ENCODE data around the gene SF3B2.

Gene SF3B2

GRCh38 chr11:66067640-66068039 lies 15.5 kb downstream of the SF3B2 start:
- H3K4me1 ChIP-seq (ENCODE audit: control insufficient read depth, insufficient read depth, low read length): no peaks in the 10 kb centered on the region
- H3K36me3 ChIP-seq (ENCODE audit: control insufficient read depth, insufficient read depth, low read length): peaks cover 27% of the 10 kb centered on the region; the same call in 1 of the 2 replicates
- no peaks in the 10 kb centered on the region for H3K9me3 ChIP-seq (ENCODE audit: control insufficient read depth, insufficient read depth, low read length)
- no peaks in the 10 kb centered on the region for H3K27me3 ChIP-seq (ENCODE audit: control insufficient read depth, insufficient read depth, low read length)
- H3K4me3 ChIP-seq (ENCODE audit: low read length): no peak overlapping the region
- no peak for DNase-seq (ENCODE audit: low read depth, low spot score)
- H3K27ac ChIP-seq (ENCODE audit: low read length): no peak overlapping the region
- WGBS (ENCODE audit: insufficient coverage, insufficient read length): no CpG with 5 or more reads among the region's 4 CpGs

- Histone ChIP-seq H3K27me3 (ENCODE audit: control insufficient read depth, insufficient read depth, low read length) (no peaks in the 10 kb centered on the region), H3K27ac (ENCODE audit: low read length) (no peak overlapping the region), H3K9me3 (ENCODE audit: control insufficient read depth, insufficient read depth, low read length) (no peaks in the 10 kb centered on the region), H3K36me3 (ENCODE audit: control insufficient read depth, insufficient read depth, low read length) (peaks cover 22% of the 10 kb centered on the region; the same call in 1 of the 2 replicates), H3K4me3 (ENCODE audit: low read length) (no peak overlapping the region), H3K4me1 (ENCODE audit: control insufficient read depth, insufficient read depth, low read length) (no peaks in the 10 kb centered on the region)
- DNase-seq (ENCODE audit: low read depth, low spot score): peak; percentile 67
- no CpG with 5 or more reads among the region's 17 CpGs for WGBS (ENCODE audit: insufficient coverage, insufficient read length)
Measured at GRCh38 chr11:66068154-66068821, 16.1 kb downstream of the SF3B2 start.

- Histone ChIP-seq H3K4me1 (ENCODE audit: control insufficient read depth, insufficient read depth, low read length) (no peaks in the 10 kb centered on the region), H3K36me3 (ENCODE audit: control insufficient read depth, insufficient read depth, low read length) (peaks cover 15% of the 10 kb centered on the region; the same call in 1 of the 2 replicates), H3K9me3 (ENCODE audit: control insufficient read depth, insufficient read depth, low read length) (no peaks in the 10 kb centered on the region), H3K27me3 (ENCODE audit: control insufficient read depth, insufficient read depth, low read length) (no peaks in the 10 kb centered on the region), H3K4me3 (ENCODE audit: low read length) (no peak overlapping the region; the same call in 1 of the 2 replicates), H3K27ac (ENCODE audit: low read length) (no peak overlapping the region)
- DNase-seq (ENCODE audit: low read depth, low spot score): no peak
- no CpG with 5 or more reads among the region's 14 CpGs for WGBS (ENCODE audit: insufficient coverage, insufficient read length)
Measured at GRCh38 chr11:66068923-66069714, 17.0 kb downstream of the SF3B2 start.

GRCh38 chr11:66069715-66070603 lies 17.8 kb downstream of the SF3B2 start, which contains the start of gene PACS1:
Gene PACS1, plus strand, starts transcription at chr11:66070272. Its CDS starts 215 bp downstream, at chr11:66070487.
- Histone ChIP-seq H3K27ac (ENCODE audit: low read length) (no peak within 1 kb of the TSS), H3K4me3 (ENCODE audit: low read length) (peak within 1 kb of the TSS; percentile 81), H3K27me3 (ENCODE audit: control insufficient read depth, insufficient read depth, low read length) (no peaks in the 10 kb centered on the region), H3K9me3 (ENCODE audit: control insufficient read depth, insufficient read depth, low read length) (no peaks in the 10 kb centered on the region), H3K36me3 (ENCODE audit: control insufficient read depth, insufficient read depth, low read length) (peaks cover 15% of the 10 kb centered on the region; the same call in 1 of the 2 replicates), H3K4me1 (ENCODE audit: control insufficient read depth, insufficient read depth, low read length) (no peaks in the 10 kb centered on the region)
- DNase-seq (ENCODE audit: low read depth, low spot score): no peak
- WGBS (ENCODE audit: insufficient coverage, insufficient read length): no CpG with 5 or more reads among the region's 120 CpGs

- Histone ChIP-seq H3K9me3 (ENCODE audit: control insufficient read depth, insufficient read depth, low read length) (no peaks in the 10 kb centered on the region), H3K36me3 (ENCODE audit: control insufficient read depth, insufficient read depth, low read length) (peaks cover 15% of the 10 kb centered on the region; the same call in 1 of the 2 replicates), H3K27ac (ENCODE audit: low read length) (no peak overlapping the region), H3K27me3 (ENCODE audit: control insufficient read depth, insufficient read depth, low read length) (no peaks in the 10 kb centered on the region), H3K4me1 (ENCODE audit: control insufficient read depth, insufficient read depth, low read length) (no peaks in the 10 kb centered on the region), H3K4me3 (ENCODE audit: low read length) (peak overlapping the region; percentile 81)
- no peak for DNase-seq (ENCODE audit: low read depth, low spot score)
- WGBS (ENCODE audit: insufficient coverage, insufficient read length): no CpG with 5 or more reads among the region's 60 CpGs
Measured at GRCh38 chr11:66070604-66071380, 18.6 kb downstream of the SF3B2 start.

- Histone ChIP-seq H3K4me3 (ENCODE audit: low read length) (peak overlapping the region; percentile 81; the same call in 1 of the 2 replicates), H3K9me3 (ENCODE audit: control insufficient read depth, insufficient read depth, low read length) (no peaks in the 10 kb centered on the region), H3K27ac (ENCODE audit: low read length) (no peak overlapping the region), H3K4me1 (ENCODE audit: control insufficient read depth, insufficient read depth, low read length) (no peaks in the 10 kb centered on the region), H3K36me3 (ENCODE audit: control insufficient read depth, insufficient read depth, low read length) (peaks cover 12% of the 10 kb centered on the region; the same call in 1 of the 2 replicates), H3K27me3 (ENCODE audit: control insufficient read depth, insufficient read depth, low read length) (no peaks in the 10 kb centered on the region)
- WGBS (ENCODE audit: insufficient coverage, insufficient read length): no CpG with 5 or more reads among the region's 2 CpGs
- DNase-seq (ENCODE audit: low read depth, low spot score): no peak
Measured at GRCh38 chr11:66071381-66071801, 19.2 kb downstream of the SF3B2 start.

GRCh38 chr11:66072081-66072480 lies 19.9 kb downstream of the SF3B2 start:
- Histone ChIP-seq H3K4me3 (ENCODE audit: low read length) (no peak overlapping the region), H3K4me1 (ENCODE audit: control insufficient read depth, insufficient read depth, low read length) (no peaks in the 10 kb centered on the region), H3K27ac (ENCODE audit: low read length) (no peak overlapping the region)

GRCh38 chr11:66072518-66072917 lies 20.4 kb downstream of the SF3B2 start:
- Histone ChIP-seq H3K27me3 (ENCODE audit: control insufficient read depth, insufficient read depth, low read length) (no peaks in the 10 kb centered on the region), H3K9me3 (ENCODE audit: control insufficient read depth, insufficient read depth, low read length) (no peaks in the 10 kb centered on the region), H3K4me3 (ENCODE audit: low read length) (no peak overlapping the region), H3K36me3 (ENCODE audit: control insufficient read depth, insufficient read depth, low read length) (peaks cover 7% of the 10 kb centered on the region; the same call in 1 of the 2 replicates), H3K27ac (ENCODE audit: low read length) (no peak overlapping the region), H3K4me1 (ENCODE audit: control insufficient read depth, insufficient read depth, low read length) (no peaks in the 10 kb centered on the region)
- DNase-seq (ENCODE audit: low read depth, low spot score): no peak
- WGBS (ENCODE audit: insufficient coverage, insufficient read length): no CpG with 5 or more reads among the region's 8 CpGs

More at GRCh38 chr11:66072081-66072480, 19.9 kb downstream of the SF3B2 start:
- peaks cover 7% of the 10 kb centered on the region; the same call in 1 of the 2 replicates for H3K36me3 ChIP-seq (ENCODE audit: control insufficient read depth, insufficient read depth, low read length)
- no peaks in the 10 kb centered on the region for H3K9me3 ChIP-seq (ENCODE audit: control insufficient read depth, insufficient read depth, low read length)
- WGBS (ENCODE audit: insufficient coverage, insufficient read length): no CpG with 5 or more reads among the region's 3 CpGs
- no peaks in the 10 kb centered on the region for H3K27me3 ChIP-seq (ENCODE audit: control insufficient read depth, insufficient read depth, low read length)
- no peak for DNase-seq (ENCODE audit: low read depth, low spot score)

GRCh38 chr11:66073669-66074068 lies 21.5 kb downstream of the SF3B2 start:
- Histone ChIP-seq H3K27me3 (ENCODE audit: control insufficient read depth, insufficient read depth, low read length) (no peaks in the 10 kb centered on the region), H3K9me3 (ENCODE audit: control insufficient read depth, insufficient read depth, low read length) (no peaks in the 10 kb centered on the region), H3K36me3 (ENCODE audit: control insufficient read depth, insufficient read depth, low read length) (peaks cover 4% of the 10 kb centered on the region; the same call in 1 of the 2 replicates), H3K27ac (ENCODE audit: low read length) (no peak overlapping the region), H3K4me1 (ENCODE audit: control insufficient read depth, insufficient read depth, low read length) (no peaks in the 10 kb centered on the region), H3K4me3 (ENCODE audit: low read length) (no peak overlapping the region)
- DNase-seq (ENCODE audit: low read depth, low spot score): no peak
- no CpG with 5 or more reads among the region's 1 CpG for WGBS (ENCODE audit: insufficient coverage, insufficient read length)
